Duodenal mucosa (tissue), 2 donors: Measurements from ENCODE around the gene TSPAN9.
"Not testable (repeated sequence)": the region's sequence is repeated elsewhere in the genome, so short reads cannot be mapped to it uniquely, and the experiment has no call there.

ENCODE experiments used
- H3K27ac ChIP-seq: one replicate; pipeline ENCODE4 v1.7.0; 2013; ENCODE audit warnings: low read depth, low read length
- H3K27me3 ChIP-seq, 2 donors: one replicate each; pipeline ENCODE4 v1.7.0; 2013; ENCODE audit warnings: low read length in 2 of 2, control low read depth in 1 of 2; ENCODE audit not compliant: insufficient read depth in 2 of 2, control insufficient read depth in 1 of 2
- H3K36me3 ChIP-seq, 2 donors: one replicate each; pipeline ENCODE4 v1.7.0; 2013; ENCODE audit warnings: low read length in 2 of 2, control low read depth in 1 of 2; ENCODE audit not compliant: insufficient read depth in 2 of 2, control insufficient read depth in 1 of 2
- H3K4me1 ChIP-seq, 2 donors: one replicate each; pipeline ENCODE4 v1.7.0; 2013; ENCODE audit warnings: low read length in 2 of 2, control low read depth in 1 of 2; ENCODE audit not compliant: insufficient read depth in 2 of 2, control insufficient read depth in 1 of 2
- H3K4me3 ChIP-seq, 2 donors: one replicate each; pipeline ENCODE4 v1.7.0; 2013; ENCODE audit warnings: low read length in 2 of 2, low read depth in 1 of 2
- H3K9ac ChIP-seq, 2 donors: one replicate each; pipeline ENCODE4 v1.7.0; 2013; ENCODE audit warnings: low read length in 2 of 2, low read depth in 1 of 2
- H3K9me3 ChIP-seq, 2 donors: one replicate each; pipeline ENCODE4 v1.7.0; 2013; ENCODE audit warnings: low read length in 2 of 2, control low read depth in 1 of 2; ENCODE audit not compliant: control insufficient read depth in 1 of 2

TSPAN9 gene

DNA sequence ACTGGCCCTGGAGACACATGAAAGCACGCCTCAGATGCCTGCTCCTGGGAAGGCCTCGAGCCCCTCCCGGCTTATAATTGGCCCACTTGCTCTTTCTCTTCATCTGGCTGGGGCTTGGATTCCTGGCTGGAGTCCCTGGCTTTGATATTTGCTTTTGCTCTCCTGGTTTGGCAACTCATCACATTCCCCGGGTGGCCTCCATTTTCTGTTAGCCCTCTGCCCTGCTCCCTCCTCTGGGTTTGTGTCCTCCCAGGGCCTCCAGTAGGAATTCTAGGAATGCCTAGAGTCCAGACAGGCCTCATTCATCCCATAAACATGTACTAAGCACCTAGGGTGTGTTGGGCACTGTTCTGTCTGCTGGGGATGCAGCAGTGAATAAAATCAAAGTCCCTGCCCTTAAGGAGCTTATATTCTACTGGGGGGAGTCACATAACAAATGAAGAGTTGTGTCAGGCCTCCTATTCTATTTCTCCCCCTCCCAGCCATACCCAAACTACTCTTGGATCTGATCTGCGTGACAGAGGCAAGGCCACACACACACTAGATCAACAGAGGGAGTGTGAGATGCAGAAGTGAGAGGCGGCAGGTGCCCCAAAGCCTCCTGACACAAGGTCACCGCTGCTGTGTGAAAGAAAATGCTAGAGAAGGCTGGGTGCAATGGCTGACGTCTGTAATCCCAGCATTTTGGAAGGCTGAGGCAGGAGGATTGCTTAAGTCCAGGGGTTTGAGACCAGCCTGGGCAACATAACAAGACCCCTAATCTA, 21.3 kb upstream of the TSPAN9 start:
- Histone ChIP-seq H3K27me3 (no peaks in the 10 kb centered on the region), H3K27ac (no peak overlapping the region), H3K4me3 (no peak overlapping the region), H3K9ac (no peak overlapping the region), H3K36me3 (no peaks in the 10 kb centered on the region), H3K4me1 (no peaks in the 10 kb centered on the region), H3K9me3 (no peaks in the 10 kb centered on the region)

DNA sequence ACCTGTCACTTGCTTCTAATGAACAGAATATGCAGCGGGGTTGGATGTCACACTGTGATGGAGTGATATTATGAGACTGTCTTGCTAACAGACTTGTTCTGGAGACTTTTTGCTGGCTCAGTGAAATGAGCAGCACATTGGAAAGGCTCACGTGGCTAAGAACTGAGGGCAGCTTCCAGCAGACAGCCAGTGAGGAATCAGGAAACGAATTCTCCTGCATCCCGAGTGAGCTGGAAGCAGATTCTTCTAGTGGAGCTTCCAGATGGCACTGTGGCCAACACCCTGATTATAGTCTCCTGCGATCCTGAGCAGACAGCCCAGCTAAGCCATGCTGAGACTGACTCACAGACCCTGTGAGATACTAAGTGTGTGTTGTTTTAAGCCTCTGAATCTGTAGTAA, 16.1 kb upstream of the TSPAN9 start:
- H3K27me3 ChIP-seq, result peaks cover 0 to 5% of the 10 kb centered on the region in 2 donors
- no peak overlapping the region for H3K9ac ChIP-seq
- H3K4me3 ChIP-seq, result no peak overlapping the region
- no peaks in the 10 kb centered on the region for H3K4me1 ChIP-seq
- no peaks in the 10 kb centered on the region for H3K36me3 ChIP-seq
- H3K27ac ChIP-seq, result no peak overlapping the region
- no peaks in the 10 kb centered on the region for H3K9me3 ChIP-seq

DNA sequence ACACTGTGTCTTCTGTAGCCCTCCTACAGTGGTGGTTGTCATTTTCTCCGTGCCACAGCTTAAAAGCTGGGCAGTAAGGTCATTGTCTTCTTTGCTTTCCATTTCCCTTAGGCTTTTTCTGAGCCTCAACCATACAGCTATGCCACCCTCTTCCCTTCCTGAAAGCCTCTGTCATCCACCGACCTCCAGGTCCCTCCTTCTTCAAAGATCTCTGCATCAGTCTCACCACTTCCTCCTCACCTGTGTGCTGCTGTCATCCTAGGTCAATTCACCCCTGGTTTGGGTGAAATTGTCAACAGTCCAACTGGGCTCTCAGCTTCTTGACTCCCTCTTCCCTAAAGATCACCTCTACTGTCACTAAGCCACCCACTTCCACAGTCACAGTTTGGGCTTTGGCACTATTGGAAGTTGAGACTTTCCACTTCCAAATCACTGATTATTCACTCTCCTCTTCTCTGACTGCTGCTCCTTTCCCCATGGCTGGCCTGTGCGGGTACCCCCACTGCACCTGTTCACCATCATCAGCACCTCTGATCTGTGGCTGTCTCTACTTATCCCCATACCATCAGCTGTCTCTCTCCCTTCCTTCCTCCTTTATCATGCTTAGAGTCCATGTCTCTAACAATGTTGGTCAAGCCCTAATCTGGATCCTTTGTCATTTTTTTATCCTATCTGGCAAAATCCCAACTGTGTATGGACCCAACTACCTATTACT, 15.5 kb upstream of the TSPAN9 start:
- Histone ChIP-seq H3K4me3 (no peak overlapping the region), H3K9ac (no peak overlapping the region), H3K9me3 (no peaks in the 10 kb centered on the region), H3K36me3 (no peaks in the 10 kb centered on the region), H3K4me1 (no peaks in the 10 kb centered on the region), H3K27me3 (peaks cover 0 to 5% of the 10 kb centered on the region in 2 donors), H3K27ac (no peak overlapping the region)

DNA sequence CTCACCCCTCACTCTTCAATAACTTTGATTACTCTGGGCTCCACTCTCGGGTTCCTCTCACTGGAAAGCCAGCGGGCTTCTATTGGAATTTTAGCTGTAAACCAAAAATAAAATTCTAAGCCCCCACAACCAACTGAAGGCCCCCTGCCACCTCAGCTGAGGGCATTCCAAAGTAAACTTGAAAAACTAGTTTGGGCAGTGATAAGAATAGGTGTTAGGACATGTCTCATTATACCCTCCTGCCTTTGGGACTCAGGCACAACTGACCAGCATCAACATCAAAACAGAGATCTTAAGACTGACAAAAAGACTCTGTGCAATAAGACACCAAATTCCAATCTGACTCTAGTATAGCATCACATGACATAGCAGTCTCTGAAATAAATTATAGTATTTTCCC, 11.9 kb upstream of the TSPAN9 start:
- Histone ChIP-seq H3K36me3 (no peaks in the 10 kb centered on the region), H3K27me3 (peaks cover 0 to 5% of the 10 kb centered on the region in 2 donors), H3K9me3 (no peaks in the 10 kb centered on the region), H3K9ac (no peak overlapping the region), H3K27ac (no peak overlapping the region), H3K4me3 (no peak overlapping the region), H3K4me1 (no peaks in the 10 kb centered on the region)

DNA sequence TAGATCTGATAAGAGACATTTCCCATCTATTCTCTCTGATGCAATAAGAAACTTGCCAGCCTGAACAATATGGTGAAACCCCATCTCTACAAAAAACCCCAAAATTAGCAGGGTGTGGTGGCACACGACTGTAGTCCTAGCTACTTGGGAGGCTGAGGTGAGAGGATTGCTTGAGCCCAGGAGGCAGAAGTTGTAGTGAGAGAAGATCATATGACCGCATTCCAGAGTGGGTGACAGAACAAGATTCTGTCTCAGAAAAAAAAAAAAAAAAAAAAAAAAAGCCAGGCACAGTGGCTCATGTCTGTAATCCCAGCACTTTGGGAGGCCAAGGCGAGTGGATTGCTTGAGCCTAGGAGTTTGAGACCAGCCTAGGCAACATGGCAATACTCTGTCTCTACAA, 11.3 kb upstream of the TSPAN9 start:
- H3K4me3 ChIP-seq, H3K9ac ChIP-seq, H3K4me1 ChIP-seq, H3K27ac ChIP-seq, H3K36me3 ChIP-seq, H3K9me3 ChIP-seq, H3K27me3 ChIP-seq: not testable (repeated sequence)

DNA sequence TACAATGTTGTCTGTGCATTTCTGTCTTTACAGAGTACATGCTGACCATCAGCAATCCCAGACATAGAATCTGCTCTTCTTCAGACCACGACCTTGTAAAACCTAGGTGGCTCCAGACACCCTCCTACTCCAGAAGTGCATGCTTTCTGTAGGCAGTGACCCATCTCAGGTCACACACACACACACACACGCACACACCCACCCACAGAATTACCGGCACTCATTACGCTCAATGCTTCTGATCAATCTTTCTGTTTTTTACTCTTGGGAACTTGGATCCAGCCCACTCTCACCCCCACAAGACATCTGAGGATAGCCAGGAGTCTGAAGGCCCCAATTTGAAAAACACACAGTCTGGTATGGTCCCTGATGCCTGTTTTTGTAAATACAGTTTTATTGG, 7.5 kb upstream of the TSPAN9 start:
- peaks cover 0 to 3% of the 10 kb centered on the region in 2 donors for H3K27me3 ChIP-seq
- H3K9me3 ChIP-seq, result no peaks in the 10 kb centered on the region
- H3K9ac ChIP-seq, result no peak overlapping the region
- no peaks in the 10 kb centered on the region for H3K36me3 ChIP-seq
- H3K4me3 ChIP-seq, result no peak overlapping the region
- H3K4me1 ChIP-seq, result no peaks in the 10 kb centered on the region
- no peak overlapping the region for H3K27ac ChIP-seq

DNA sequence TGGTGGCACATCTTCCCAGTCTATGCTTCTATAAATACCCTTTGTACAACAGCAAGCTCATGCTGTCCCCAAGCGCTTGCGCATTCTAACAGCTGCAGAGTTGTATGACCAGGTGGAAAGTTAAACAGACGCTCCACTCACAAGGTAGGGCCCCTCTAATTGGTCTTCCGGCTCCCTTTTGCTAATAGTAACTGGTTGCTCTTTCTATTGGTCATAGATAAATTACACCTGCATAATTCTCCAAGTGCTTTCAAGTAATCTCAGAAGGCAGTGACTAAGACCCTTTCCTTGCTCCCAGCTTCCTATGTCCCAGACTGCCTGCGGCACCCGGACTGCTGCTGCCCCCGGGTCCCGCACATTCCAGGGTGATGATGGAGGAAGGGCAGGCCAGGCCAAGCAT, 6.1 kb upstream of the TSPAN9 start:
- peaks cover 0 to 3% of the 10 kb centered on the region in 2 donors for H3K27me3 ChIP-seq
- H3K27ac ChIP-seq, result no peak overlapping the region
- H3K36me3 ChIP-seq, result no peaks in the 10 kb centered on the region
- no peaks in the 10 kb centered on the region for H3K4me1 ChIP-seq
- no peaks in the 10 kb centered on the region for H3K9me3 ChIP-seq
- no peak overlapping the region for H3K4me3 ChIP-seq
- H3K9ac ChIP-seq, result no peak overlapping the region

DNA sequence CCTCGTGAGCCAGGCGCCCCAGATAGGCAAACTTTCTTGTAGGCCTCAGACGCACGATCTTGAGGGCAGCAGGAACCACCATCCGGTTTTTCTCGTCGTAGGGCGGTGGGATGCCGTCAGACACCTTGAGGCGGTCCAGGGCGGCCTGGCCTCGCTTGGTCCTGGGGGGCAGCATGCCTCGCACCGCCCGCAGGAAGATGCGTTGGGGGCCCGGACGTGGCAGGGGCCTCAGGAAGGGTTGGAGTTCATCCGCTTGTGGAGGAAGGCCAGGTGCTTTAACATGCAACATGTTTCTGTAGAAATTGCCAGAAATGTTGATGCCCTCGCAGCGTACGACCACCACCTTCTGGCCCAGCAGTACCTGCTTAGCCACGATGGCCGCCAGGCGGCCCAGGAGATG, 5.5 kb upstream of the TSPAN9 start:
- Histone ChIP-seq H3K9me3 (no peaks in the 10 kb centered on the region), H3K4me3 (no peak overlapping the region), H3K27ac (no peak overlapping the region), H3K36me3 (no peaks in the 10 kb centered on the region), H3K4me1 (no peaks in the 10 kb centered on the region), H3K9ac (no peak overlapping the region), H3K27me3 (peaks cover 0 to 3% of the 10 kb centered on the region in 2 donors)

DNA sequence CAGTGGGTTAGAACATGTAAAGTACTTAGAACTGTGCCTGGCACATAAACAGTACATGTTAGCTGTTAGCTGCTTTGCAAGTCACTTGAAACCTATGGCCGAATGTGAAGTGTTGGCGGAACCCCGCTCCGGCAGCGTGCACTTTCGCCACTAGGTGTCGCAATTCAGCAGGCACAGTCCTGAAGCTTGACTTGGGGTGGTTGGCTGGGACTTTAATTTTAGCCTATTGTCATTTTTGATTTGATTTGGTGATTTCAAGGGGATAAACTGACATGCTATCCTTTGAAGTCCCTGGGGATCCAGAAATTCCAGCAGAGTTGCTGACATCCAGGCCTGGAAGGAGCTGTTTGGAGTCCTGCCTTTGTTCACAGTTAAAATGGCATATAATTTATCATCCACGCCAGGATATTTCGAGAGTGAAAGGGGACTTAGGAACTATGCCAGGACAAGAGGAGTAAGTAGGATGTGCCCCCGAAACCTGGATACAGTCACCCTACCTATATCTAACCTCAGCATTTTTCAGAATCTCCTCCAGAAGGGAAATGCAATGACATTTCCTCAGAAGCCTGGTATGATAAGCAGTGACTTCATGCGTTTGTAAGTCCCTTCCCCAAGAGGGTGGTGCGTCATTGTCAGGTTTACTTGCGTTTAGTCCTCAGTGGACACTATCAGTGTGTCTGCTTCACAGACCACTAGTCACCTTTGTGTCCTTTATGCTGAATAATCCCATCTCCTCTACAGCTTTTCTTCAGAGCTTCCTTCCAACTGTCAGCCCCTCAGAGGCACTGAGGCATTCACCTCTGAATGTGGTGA, 3.5 kb upstream of the TSPAN9 start:
- Histone ChIP-seq H3K27me3 (peaks cover 3 to 4% of the 10 kb centered on the region in 2 donors), H3K9ac (no peak overlapping the region), H3K4me1 (peaks cover 8 to 9% of the 10 kb centered on the region in 2 donors), H3K9me3 (no peaks in the 10 kb centered on the region), H3K27ac (no peak overlapping the region), H3K4me3 (no peak overlapping the region), H3K36me3 (no peaks in the 10 kb centered on the region)

DNA sequence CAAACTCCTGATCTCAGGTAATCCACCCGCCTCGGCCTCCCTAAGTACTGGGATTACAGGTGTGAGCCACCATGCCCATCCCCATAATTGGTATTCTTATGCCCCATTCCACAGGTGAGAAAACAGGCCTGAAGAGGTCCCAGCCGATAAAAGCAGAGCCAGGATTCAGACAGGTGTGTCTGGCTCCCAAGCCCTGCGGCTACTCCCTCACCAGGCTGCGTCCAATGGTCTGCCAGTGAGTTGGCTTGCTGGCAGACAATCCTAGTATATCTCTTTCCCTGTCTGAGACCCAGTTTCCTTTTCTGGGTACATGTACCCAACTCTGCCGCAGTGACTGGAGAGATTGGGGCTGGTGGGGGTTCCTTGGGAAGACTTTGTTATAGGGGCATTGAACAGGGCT, 1.9 kb upstream of the TSPAN9 start:
- Histone ChIP-seq H3K4me1 (peaks cover 8 to 9% of the 10 kb centered on the region in 2 donors), H3K36me3 (no peaks in the 10 kb centered on the region), H3K9me3 (no peaks in the 10 kb centered on the region), H3K27me3 (peaks cover 3 to 4% of the 10 kb centered on the region in 2 donors), H3K4me3 (no peak overlapping the region), H3K27ac (no peak overlapping the region), H3K9ac (no peak overlapping the region)
